ENCODE results near the gene GCH1. TPM values are rescaled to one million over a fixed set of nuclear protein-coding genes. Genes with fewer than 3 reads are reported as not detected.

Gene GCH1
- polyA plus RNA-seq, 2 of the 4 experiments (the other 2 are of a cell fraction) = 2.9 to 5.0 TPM

DNA sequence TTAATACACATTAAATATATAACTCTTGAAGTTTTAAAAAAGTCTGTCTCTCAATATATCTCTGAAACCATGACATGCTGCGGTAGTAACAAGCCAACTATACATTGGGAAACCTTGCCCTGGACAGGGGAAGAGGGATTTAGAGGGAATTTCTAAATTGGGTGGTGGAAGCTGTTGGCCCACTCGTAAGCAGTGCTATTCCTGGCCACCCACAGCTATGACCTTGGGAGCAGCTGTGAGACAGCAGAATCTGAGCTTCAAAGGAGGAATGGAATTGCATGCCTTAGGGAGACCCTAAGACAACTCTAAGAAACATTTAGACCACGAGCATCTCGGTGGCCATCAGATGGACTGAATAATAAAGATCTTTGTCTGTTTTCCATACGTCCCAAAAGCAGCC is 15.8 kb upstream of the GCH1 start:
- no peak overlapping the region for H3K4me3 ChIP-seq
- ChIA-PET POLR2A (no interaction called here), CTCF (interaction anchor here (0.7 to 1.4 kb wide), 5 partner anchors 9 to 171 kb away, joined by 3 to 9 read pairs (median 3); partner anchors contain the start of gene GCH1)
- no peaks in the 10 kb centered on the region for H3K4me1 ChIP-seq
- 62% methylated on average over 5 of the region's 5 CpGs for WGBS (ENCODE audit: missing lambda C conversion rate)
- DNase-seq (ENCODE audit: low read depth in 1 of 2, low spot score in 1 of 2) (no peak), FAIRE-seq (no peak), ATAC-seq (no peak)
- H3K27ac ChIP-seq = no peak overlapping the region
- no peak overlapping the region for H3K4me2 ChIP-seq
- TF ChIP-seq CBX8 (IDR thresholded peaks at IDR 0.05) (no peak), HEYL (CRISPR knock-in tag; IDR thresholded peaks at IDR 0.05) (no peak), NR3C1 (IDR thresholded peaks at IDR 0.05) (no peak), MYC (IDR thresholded peaks at IDR 0.05; ENCODE audit: borderline replicate concordance, low read length) (no peak), HDAC2 (IDR thresholded peaks at IDR 0.05) (no peak), MAFK (IDR thresholded peaks at IDR 0.05; ENCODE audit: partially characterized antibody) (no peak), FOXS1 (CRISPR knock-in tag; IDR thresholded peaks at IDR 0.05) (no peak), CBX2 (IDR thresholded peaks at IDR 0.05; ENCODE audit: borderline replicate concordance, low read depth) (no peak), JUNB (IDR thresholded peaks at IDR 0.05) (no peak), HOXB5 (CRISPR knock-in tag; IDR thresholded peaks at IDR 0.05) (no peak), NFE2L2 (conservative IDR thresholded peaks at IDR 0.05; ENCODE audit: low read length) (no peak), SREBF2 (IDR thresholded peaks at IDR 0.05) (no peak), PHF8 (IDR thresholded peaks at IDR 0.05; ENCODE audit: borderline replicate concordance, low read depth) (no peak), ZSCAN20 (CRISPR knock-in tag; IDR thresholded peaks at IDR 0.05) (no peak), USF2 (IDR thresholded peaks at IDR 0.05) (no peak), RAD21 (conservative IDR thresholded peaks at IDR 0.05 in 1 of 2, IDR thresholded peaks at IDR 0.05 in 1 of 2) (no peak), CEBPB (IDR thresholded peaks at IDR 0.05) (no peak), TP53 (CRISPR knock-in tag; IDR thresholded peaks at IDR 0.05) (no peak)
- TF ChIP-seq, protein P1, sequence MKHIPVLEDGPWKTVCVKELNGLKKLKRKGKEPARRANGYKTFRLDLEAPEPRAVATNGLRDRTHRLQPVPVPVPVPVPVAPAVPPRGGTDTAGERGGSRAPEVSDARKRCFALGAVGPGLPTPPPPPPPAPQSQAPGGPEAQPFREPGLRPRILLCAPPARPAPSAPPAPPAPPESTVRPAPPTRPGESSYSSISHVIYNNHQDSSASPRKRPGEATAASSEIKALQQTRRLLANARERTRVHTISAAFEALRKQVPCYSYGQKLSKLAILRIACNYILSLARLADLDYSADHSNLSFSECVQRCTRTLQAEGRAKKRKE (CRISPR knock-in tag; IDR thresholded peaks at IDR 0.05; ENCODE audit: low read depth) = no peak
- no peaks in the 10 kb centered on the region for H3K9me3 ChIP-seq

- ChIA-PET CTCF (interaction anchor here (1.0 kb wide), 1 partner anchor 10 kb away, joined by 3 read pairs; no protein-coding TSS in a partner anchor), POLR2A (interaction anchor here (1.0 kb wide), 1 partner anchor 14 kb away, joined by 3 read pairs; no protein-coding TSS in a partner anchor)
- H3K27ac ChIP-seq = no peak overlapping the region
- ATAC-seq (no peak), FAIRE-seq (no peak), DNase-seq (ENCODE audit: low read depth in 1 of 2, low spot score in 1 of 2) (no peak)
- no peak overlapping the region for H3K4me3 ChIP-seq
- TF ChIP-seq RCOR1 (IDR thresholded peaks at IDR 0.05; ENCODE audit: low read depth, low read length) (no peak), MAFK (IDR thresholded peaks at IDR 0.05; ENCODE audit: partially characterized antibody) (no peak), ZSCAN20 (CRISPR knock-in tag; IDR thresholded peaks at IDR 0.05) (no peak), TFCP2L1 (CRISPR knock-in tag; IDR thresholded peaks at IDR 0.05) (no peak), ESRRA (IDR thresholded peaks at IDR 0.05; ENCODE audit: borderline replicate concordance, low read length) (no peak), SREBF2 (IDR thresholded peaks at IDR 0.05) (no peak), ZC3H11A (IDR thresholded peaks at IDR 0.05) (no peak), EHF (CRISPR knock-in tag; IDR thresholded peaks at IDR 0.05) (no peak), HEYL (CRISPR knock-in tag; IDR thresholded peaks at IDR 0.05) (no peak), NR3C1 (IDR thresholded peaks at IDR 0.05) (no peak), EHMT2 (IDR thresholded peaks at IDR 0.05; ENCODE audit: low read depth) (no peak), FOSB (CRISPR knock-in tag; IDR thresholded peaks at IDR 0.05) (no peak), JUN (IDR thresholded peaks at IDR 0.05) (no peak), MAX (IDR thresholded peaks at IDR 0.05) (no peak), RNF2 (IDR thresholded peaks at IDR 0.05; ENCODE audit: borderline replicate concordance, low read depth) (no peak), ZNF302 (CRISPR knock-in tag; IDR thresholded peaks at IDR 0.05) (no peak)
- TF ChIP-seq, protein P1 (CRISPR knock-in tag; IDR thresholded peaks at IDR 0.05; ENCODE audit: low read depth) = no peak
- TF ChIP-seq, protein P2, sequence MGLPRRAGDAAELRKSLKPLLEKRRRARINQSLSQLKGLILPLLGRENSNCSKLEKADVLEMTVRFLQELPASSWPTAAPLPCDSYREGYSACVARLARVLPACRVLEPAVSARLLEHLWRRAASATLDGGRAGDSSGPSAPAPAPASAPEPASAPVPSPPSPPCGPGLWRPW (IDR thresholded peaks at IDR 0.05) = no peak
- TF ChIP-seq, protein P3, sequence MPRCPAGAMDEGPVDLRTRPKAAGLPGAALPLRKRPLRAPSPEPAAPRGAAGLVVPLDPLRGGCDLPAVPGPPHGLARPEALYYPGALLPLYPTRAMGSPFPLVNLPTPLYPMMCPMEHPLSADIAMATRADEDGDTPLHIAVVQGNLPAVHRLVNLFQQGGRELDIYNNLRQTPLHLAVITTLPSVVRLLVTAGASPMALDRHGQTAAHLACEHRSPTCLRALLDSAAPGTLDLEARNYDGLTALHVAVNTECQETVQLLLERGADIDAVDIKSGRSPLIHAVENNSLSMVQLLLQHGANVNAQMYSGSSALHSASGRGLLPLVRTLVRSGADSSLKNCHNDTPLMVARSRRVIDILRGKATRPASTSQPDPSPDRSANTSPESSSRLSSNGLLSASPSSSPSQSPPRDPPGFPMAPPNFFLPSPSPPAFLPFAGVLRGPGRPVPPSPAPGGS (IDR thresholded peaks at IDR 0.05) = no peak
- TF ChIP-seq, protein P4, sequence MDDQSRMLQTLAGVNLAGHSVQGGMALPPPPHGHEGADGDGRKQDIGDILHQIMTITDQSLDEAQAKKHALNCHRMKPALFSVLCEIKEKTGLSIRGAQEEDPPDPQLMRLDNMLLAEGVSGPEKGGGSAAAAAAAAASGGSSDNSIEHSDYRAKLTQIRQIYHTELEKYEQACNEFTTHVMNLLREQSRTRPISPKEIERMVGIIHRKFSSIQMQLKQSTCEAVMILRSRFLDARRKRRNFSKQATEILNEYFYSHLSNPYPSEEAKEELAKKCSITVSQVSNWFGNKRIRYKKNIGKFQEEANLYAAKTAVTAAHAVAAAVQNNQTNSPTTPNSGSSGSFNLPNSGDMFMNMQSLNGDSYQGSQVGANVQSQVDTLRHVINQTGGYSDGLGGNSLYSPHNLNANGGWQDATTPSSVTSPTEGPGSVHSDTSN (IDR thresholded peaks at IDR 0.05) = no peak
- H3K9me3 ChIP-seq = no peaks in the 10 kb centered on the region
- 93% methylated on average over 1 of the region's 1 CpG for WGBS (ENCODE audit: missing lambda C conversion rate)
- no peaks in the 10 kb centered on the region for H3K4me1 ChIP-seq
- H3K4me2 ChIP-seq = no peak overlapping the region
Measured at GRCh38 chr14:54916101-54916500, 13.5 kb upstream of the GCH1 start.

Measured in A549 (cell line).